ENCODE results near the gene LRRC2. TPM values are rescaled to one million over a fixed set of nuclear protein-coding genes. Genes with fewer than 3 reads are reported as not detected.
"Not testable (repeated sequence)": the region's sequence is repeated elsewhere in the genome, so short reads cannot be mapped to it uniquely, and the experiment has no call there.

The LRRC2 gene
- total RNA-seq, 1 donor from 2014 or later, result 7.0 TPM

DNA sequence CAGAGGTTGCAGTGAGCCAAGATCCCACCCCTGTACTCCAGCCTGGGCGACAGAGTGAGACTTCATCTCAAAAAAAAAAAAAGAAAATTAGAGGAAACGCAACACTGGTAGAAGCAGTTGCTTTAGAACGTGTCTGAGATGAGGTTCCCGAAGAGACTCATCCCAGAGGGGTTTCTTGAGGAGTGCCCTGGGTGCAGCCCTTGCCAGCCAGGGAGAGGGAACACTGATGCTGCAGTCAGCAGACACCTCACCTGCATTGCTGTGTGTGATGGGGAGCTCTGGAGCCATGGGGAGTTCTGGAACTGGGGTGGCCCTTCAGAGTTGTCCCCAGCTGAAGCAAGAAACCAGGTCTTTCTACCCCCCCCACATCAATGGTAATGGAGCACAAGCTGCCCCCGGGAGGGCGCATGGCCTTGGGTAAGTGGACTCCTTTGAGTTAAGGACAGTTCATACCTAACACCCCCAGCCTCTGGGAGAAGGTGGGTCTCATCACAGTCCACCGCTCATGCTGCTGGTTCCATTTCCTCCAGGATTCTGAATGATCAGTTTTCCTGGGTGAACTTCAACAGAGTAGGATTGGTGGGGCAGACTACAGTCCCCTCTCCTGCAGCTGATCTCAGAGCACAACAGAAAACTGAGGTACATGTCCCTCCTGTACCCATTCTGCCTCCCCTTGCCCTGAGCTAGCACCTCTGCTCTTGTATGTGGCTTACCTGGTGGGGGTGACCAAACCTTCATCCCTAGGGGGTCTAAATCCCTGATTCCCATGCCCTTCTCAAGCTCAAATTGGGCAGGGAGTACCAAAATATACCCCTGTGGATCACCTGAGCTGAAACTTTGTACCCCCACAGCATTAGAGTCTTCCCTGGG lies 18.7 kb upstream of the LRRC2 start:
- DNase-seq (ENCODE audit: low read depth), result no peak

DNA sequence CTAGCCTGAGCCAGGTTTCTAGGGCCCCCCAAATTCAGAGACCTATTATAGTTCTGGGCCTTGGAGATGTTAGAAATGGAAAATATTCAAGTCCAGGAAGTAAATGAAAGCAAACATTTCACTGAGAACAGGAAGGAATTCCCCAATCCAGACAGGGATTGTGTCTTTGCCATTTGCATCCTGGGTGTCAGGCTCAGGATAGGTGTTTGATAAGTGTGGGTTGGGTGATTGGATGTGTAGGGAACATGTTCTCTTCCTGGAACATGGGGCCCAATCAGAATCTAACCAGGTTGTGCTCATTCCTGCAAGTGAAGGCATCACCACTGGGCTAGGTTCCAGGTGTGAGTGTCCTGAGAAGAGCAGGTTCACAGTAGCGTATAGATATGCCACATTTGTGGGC lies 14.6 kb upstream of the LRRC2 start:
- DNase-seq (ENCODE audit: low read depth), result no peak

DNA sequence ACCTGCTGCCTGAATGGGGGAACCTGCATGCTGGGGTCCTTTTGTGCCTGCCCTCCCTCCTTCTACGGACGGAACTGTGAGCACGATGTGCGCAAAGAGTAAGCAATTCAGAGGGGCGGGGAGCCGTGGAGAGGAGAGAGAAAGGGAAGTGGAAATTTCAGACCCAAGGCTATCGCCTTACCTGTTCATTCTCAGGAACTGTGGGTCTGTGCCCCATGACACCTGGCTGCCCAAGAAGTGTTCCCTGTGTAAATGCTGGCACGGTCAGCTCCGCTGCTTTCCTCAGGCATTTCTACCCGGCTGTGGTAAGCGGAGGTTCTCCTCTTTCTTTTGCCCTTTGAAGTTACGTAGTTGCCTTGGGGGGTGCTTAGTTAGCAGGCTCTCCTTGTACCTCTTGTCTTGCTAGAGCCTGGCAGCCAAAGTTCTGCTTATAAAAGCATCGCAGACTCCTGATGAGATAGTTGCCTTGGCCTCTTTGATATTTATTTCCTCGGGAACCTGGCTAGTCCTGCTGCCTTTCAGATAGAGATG lies 13.7 kb upstream of the LRRC2 start:
- no peak for DNase-seq (ENCODE audit: low read depth)

DNA sequence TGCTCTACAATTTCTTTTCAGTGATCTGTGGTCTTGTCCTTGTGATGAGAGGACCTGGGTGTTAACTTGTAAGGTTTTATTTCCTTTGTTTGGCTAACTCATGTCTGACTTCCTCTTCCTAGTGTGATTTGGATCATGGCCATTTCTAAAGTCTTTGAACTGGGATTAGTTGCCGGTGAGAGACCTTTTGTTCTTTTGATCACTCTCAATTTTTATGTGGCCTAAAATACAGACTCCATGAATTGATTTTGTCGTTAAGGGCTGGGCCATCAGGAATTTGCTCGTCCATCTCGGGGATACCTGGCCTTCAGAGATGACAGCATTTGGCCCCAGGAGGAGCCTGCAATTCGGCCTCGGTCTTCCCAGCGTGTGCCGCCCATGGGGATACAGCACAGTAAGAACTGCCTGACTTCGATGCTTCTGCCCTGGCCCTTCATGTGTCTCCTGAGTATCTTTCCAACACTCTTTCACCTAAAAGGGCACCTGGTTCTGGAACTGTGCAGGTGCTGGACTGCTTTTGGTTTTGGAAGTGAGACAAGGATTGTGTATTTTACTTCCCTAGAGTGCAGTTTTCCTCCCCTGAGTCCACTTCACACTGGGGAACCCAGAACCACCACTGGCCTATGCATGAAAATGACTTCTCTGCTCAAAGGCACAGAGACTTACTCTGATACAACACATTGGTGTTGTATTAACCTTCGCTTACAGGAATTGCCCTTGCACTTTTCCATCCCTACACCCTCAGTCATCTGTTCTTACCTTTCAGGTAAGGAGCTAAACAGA lies 13.1 kb upstream of the LRRC2 start:
- no peak for DNase-seq (ENCODE audit: low read depth)

DNA sequence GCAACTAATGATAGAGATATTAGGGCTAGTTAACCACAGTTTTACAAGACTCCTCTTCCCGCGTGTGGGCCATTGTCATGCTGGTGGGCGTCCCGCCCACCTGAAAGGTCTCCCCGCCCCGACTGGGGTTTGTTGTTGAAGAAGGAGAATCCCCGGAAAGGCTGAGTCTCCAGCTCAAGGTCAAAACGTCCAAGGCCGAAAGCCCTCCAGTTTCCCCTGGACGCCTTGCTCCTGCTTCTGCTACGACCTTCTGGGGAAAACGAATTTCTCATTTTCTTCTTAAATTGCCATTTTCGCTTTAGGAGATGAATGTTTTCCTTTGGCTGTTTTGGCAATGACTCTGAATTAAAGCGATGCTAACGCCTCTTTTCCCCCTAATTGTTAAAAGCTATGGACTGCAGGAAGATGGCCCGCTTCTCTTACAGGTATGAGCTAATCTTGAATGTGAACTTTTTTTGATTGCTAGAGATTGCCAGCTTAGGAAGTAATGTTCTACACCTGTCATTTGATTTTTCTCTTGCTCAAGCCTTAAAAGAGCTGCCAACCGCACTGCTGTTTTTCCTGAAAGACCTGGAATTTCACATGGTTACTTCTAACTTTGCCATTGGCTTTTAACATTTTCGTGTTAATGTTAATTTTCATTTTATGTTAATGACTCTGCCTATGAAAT lies 11.6 kb upstream of the LRRC2 start:
- DNase-seq (ENCODE audit: low read depth), result not testable (repeated sequence)

DNA sequence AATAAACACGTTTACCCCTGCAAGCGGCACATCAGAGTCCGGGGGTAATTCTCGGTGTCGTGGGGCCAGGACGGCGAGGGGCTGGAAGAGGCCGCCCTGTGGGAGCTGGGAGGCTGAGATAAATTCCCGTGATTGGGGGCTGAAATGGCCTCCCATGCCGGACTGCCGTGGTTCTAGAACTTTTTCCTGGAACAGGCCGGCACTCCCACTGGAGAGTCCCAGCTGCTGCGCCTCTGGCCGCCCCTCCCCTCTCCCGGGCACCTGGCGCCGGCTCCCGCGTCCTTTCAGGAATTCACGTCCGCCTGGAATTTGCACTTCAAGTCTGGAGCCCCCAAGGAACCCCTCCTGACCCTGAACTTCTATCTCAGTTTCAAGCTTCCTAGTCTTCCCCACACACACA lies 10.8 kb upstream of the LRRC2 start:
- DNase-seq (ENCODE audit: low read depth), result no peak

DNA sequence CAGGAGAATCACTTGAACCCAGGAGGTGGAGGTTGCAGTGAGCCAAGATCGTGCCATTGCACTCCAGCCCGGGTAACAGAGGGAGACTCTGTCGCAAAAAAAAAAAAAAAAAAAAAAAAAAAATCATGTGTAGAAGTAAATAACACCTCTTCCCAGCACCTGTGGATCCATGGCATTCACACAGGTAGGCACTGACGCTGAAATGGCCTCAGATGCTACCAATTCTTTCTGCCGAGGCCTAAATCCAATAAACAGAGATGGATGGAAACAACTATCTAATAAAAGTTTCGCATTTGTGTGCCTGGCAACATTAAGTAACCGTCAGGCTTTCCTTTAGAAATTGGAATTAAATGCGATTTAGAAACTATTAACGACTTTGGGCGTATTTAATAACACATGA lies 10.3 kb upstream of the LRRC2 start:
- no peak for DNase-seq (ENCODE audit: low read depth)

DNA sequence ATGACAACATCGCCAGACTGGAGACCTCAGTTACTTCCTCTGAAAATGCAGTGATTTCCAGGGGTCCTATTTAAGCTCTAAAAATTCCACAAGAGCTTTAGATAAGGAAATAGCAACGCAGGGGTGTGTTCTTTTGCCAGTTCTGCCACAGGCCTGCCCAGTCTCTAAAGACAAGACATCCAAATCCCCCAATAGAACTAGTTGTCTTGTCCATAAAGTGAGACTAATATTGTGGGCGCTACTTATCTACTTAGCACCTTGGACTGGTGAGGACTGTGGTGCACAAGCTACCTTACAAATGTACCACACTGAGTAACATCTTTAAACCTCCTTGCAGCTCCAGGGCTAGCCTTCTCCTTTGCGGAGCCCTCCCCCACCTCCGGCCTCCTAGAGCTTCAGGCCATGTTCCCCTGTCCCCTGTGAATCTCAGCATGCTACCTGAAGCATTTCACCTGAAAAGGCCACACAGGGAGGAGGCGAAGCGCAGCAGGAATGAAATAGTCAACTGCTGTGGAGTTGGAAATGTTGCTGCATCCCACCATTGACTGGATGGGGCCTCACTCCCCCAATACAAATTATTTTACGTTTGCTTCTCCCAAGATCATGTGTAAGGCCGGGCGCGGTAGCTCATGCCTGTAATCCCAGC lies 9.6 kb upstream of the LRRC2 start:
- no peak for DNase-seq (ENCODE audit: low read depth)

DNA sequence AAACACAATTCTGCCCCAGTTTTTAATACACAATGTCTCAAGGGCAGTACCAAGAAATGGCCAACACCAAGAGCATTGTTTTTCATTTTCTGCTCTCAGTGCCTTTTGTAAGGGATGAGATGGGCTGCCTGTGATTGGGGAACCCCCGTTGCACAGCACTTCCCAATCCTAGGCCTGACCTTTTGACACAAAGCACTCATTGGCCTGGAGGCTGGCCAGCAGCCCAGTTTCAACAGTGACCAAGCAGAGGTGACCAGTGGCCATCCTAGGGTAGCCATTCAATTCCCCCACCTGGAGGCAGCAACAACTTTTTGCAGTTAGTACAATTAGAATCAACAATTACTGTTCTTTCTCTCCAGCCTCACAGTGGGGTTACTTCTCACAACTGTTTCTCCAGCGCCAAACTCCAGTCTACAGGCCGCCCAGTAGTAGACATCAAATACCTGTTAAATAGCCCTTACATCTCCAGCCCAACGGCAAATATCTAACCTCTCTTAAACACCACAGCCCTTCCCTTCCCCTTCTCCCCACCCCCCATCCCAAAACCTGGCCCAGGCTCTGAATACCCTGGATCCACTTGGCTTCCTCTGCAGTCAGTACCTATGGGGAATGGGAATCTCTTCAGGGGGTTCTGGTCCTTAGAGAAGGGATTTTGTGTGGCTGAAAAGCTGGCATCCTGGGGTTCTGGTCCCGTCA lies 8.9 kb upstream of the LRRC2 start:
- no peak for DNase-seq (ENCODE audit: low read depth)

DNA sequence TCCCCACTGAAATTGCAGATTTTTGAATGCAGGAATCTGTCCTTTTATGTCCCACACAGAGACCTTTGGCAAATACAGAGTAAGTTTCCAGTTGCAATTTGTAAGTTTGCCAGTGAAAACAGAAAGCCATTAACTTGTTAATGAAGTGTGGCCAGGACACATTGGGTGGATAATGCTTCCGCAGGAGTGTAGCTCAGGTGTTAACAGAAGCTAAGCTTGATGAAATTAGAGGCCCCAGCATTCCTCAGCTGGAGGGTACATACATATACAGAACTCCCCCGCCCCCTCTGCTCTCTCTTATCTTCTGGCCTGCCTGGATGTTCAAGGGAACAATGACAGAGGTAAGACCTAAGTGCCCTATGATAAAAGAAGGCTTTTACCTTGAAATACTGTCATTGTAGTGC lies 8.1 kb upstream of the LRRC2 start:
- DNase-seq (ENCODE audit: low read depth), result no peak

DNA sequence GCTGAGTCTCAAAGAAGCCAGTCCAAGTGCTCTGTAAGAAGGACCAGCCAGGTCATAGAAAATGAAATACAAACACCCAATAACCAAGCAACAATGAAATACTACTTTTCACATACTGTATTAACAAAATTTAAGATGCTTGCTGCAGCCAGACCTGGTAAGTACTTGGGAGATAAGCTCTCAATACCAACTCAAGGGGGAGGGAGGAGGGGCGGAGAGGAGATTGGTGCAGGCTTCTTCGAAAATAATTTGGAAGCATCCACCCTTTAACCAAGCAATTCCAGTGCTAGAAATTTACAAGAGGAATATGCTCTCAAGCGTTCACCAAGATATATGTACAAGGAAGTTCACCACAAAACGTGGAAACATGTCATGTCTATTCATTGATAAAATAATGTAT lies 7.6 kb upstream of the LRRC2 start:
- DNase-seq (ENCODE audit: low read depth), result no peak

DNA sequence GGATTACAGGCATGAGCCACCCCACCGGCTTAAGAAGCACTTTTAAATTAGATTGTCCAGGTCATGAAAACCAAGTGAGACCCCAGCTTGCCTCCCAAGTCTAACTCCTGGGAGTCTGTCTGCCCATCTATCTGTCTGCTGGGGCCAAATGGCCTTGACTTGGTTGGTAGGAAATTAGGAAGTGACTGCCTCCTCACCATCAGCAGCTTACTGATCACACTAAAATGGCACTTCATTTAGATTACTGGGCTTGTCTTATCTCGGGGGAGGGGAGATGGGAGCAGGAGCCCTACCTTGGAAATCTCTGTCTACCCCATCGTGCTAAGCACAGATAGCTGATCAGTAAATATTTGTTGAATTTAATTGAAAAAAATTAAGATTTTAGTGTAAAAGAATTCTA lies 5.6 kb upstream of the LRRC2 start:
- no peak for DNase-seq (ENCODE audit: low read depth)

DNA sequence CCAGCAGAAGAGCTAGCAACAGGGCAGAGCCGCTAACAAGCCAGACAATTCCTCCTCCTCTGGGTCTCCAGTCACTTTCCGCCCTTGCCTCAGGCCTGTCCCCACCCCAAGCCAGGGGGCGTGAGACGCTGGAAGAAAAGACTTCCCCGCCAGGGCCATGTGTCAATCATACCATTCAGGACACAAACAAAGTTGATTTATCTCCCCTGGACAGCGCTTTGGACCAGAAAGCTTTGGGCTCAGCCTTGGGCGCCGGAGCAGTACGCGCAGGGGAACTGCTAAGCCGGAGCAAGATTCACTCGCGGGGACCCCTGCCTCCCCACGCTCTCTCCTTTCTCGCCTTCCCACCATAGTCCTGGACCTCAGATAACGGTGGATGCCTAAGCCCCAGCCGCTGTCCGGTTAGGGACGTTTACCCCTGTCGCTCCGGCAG lies 479 bp downstream of the LRRC2 start:
- peak; percentile 55 for DNase-seq (ENCODE audit: low read depth)

DNA sequence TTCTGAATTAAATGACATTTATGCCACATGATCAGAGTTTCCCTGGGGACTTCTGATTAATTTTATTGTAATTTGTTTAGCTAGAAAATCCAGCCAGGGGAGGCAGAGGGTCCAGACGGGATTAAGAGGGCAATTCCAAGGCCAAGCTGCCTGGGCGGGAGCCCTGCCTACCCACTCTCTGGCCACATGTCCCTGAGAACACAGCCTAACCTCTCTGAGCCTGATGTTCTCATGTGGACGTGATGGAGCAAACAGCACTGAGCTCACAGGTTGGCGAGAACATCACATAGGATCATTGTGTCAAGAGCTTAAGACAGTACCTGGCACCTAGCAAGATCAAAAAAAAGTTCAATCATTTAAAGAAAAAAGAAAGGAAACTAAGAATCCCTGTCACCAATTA lies 1.0 kb downstream of the LRRC2 start:
- no peak for DNase-seq (ENCODE audit: low read depth)

DNA sequence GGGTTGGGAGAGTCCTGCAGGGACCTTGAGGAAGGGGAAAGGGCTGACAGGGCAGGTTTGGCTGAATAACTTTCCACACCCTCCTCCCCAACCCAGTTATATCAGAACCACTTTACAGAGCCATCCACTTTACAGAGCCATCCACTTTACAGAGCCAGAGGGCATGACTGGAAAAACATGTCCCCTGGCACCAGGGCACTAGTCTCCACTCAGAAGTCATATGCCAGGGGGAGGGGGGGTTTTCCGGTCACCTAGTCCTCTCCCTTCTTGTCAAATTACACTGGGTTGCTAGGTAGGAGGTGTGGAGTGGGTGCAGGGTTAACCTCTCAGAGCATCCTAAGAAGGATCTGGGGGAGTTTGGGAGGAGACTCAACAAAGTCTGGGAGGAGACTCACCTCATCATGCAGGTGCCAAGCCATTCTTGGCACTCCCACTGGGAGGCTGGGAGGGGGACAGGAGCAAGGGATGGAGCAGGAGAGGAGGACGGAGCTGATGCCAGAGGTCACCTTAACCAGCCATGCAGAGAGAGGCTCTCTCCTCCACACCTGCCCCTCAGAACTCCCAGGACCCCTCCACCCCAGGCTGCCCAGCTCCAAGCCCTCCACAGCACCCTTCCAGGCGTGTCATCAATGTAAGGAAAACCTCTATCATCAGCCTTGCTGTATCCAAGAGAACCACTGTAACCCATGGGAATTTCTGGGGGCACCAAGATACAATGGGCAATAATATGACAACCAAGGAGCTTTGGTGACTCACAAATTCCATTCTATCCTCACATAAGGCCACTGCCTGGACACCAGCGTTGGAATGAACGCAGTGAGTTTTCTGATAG lies 1.7 kb downstream of the LRRC2 start:
- peak; percentile 31 for DNase-seq (ENCODE audit: low read depth)

DNA sequence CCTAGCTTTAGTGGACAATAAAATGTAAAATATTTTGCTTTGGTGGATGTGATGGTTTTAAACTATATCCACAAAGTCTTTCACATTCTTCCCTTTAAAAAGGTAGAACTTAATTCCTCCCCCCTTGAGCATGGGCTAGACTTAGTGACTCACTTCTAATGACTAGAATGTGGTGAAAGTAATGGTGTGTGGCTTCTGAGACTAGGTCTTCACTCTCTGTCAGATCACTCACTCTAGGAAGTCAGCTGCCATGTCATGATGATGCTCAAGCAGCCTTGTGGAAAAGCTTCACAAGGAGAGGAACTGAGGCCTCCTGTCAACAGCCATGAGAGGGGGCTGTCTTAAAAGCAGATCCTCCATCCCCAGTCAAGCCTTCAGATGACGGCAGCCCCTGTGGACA lies 4.2 kb downstream of the LRRC2 start:
- DNase-seq (ENCODE audit: low read depth), result no peak

DNA sequence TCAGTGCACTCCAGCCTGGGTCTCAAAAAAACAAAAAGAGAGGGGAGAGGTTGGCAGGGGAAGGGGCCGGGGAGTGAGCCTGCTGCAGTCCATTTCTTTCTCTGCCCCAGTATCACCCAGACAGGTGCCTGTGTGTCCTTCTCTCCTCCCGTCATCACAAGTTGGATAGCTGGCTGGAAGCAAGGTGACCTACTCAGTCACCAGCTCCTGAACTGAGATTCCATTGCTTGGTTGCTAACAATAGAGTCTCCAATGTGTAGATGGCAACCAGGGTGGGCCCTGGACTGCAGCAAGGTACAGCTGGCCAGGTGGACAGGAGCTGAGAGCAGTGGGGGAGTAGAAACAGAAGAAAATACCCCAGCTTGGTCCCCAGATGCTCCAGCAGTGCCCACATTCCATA lies 4.6 kb downstream of the LRRC2 start:
- DNase-seq (ENCODE audit: low read depth), result no peak

DNA sequence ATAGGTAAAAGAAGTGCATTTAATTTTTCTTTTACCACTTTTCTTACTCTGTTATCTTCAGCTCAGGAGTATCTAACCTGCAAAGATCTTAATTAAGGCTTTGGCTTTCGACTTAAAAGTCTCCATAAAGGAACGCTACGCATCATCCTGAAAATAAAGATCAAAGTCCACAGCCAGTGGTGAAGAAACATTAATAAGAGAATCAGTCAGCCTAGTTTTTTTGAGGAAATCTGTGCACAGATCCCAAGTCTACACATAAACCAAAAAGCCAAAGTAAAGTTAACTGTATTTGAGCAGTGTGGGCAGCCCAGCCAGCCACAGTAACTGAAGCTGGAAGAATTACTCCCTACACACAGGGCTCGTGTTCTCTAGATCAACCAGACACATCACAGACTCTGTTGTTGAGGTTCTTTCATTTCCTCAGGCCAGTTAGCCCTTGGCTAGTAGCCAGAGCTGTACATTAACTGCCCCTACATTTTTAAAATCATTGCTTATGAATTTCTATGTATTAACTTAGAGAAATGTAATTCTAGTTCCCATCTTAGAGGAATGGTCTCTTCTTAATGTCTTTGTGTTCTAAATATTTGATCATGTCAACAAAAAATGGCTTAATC lies 6.9 kb downstream of the LRRC2 start:
- no peak for DNase-seq (ENCODE audit: low read depth)

All from myocyte (in vitro differentiated cells).